ENCODE measurements around the gene CCDC82.

Gene CCDC82

GRCh38 chr11:96361778-96362177 is 27.9 kb downstream of the CCDC82 start:
- no peak for DNase-seq (ENCODE audit: low spot score)

- no peak for DNase-seq (ENCODE audit: low spot score)
These were observed 31.4 kb downstream of the CCDC82 start for GRCh38 chr11:96358321-96358720.

GRCh38 chr11:96357794-96358193 is 31.9 kb downstream of the CCDC82 start:
- DNase-seq (ENCODE audit: low spot score) = no peak

- no peak for DNase-seq (ENCODE audit: low spot score)
These were observed 32.9 kb downstream of the CCDC82 start for GRCh38 chr11:96356848-96357247.

GRCh38 chr11:96342961-96343711 is 46.6 kb downstream of the CCDC82 start, which contains the start of gene MAML2:
MAML2 (minus strand) TSS chr11:96343195; CDS start chr11:96341895, 1,300 bp downstream.
- DNase-seq (ENCODE audit: low spot score) = peak; percentile 93

GRCh38 chr11:96342014-96342960 is 47.4 kb downstream of the CCDC82 start:
- peak; percentile 29 for DNase-seq (ENCODE audit: low spot score)

GRCh38 chr11:96341211-96342013 is 48.3 kb downstream of the CCDC82 start:
- peak; percentile 64 for DNase-seq (ENCODE audit: low spot score)

- no peak for DNase-seq (ENCODE audit: low spot score)
These were observed 49.2 kb downstream of the CCDC82 start for GRCh38 chr11:96340555-96340885.

GRCh38 chr11:96339706-96340554 is 49.8 kb downstream of the CCDC82 start:
- no peak for DNase-seq (ENCODE audit: low spot score)

GRCh38 chr11:96338910-96339705 is 50.6 kb downstream of the CCDC82 start:
- DNase-seq (ENCODE audit: low spot score) = peak; percentile 66

- peak; percentile 24 for DNase-seq (ENCODE audit: low spot score)
These were observed 51.9 kb downstream of the CCDC82 start for GRCh38 chr11:96337541-96338431.

GRCh38 chr11:96335388-96335787 is 54.3 kb downstream of the CCDC82 start:
- DNase-seq (ENCODE audit: low spot score) = no peak

- no peak for DNase-seq (ENCODE audit: low spot score)
These were observed 55.5 kb downstream of the CCDC82 start for GRCh38 chr11:96334219-96334618.

- DNase-seq (ENCODE audit: low spot score) = no peak
These were observed 56.5 kb downstream of the CCDC82 start for GRCh38 chr11:96333191-96333719.

- DNase-seq (ENCODE audit: low spot score) = no peak
These were observed 57.5 kb downstream of the CCDC82 start for GRCh38 chr11:96332126-96332771.

GRCh38 chr11:96331699-96332116 is 58.0 kb downstream of the CCDC82 start:
- DNase-seq (ENCODE audit: low spot score) = no peak

- DNase-seq (ENCODE audit: low spot score) = no peak
These were observed 59.2 kb downstream of the CCDC82 start for GRCh38 chr11:96330511-96330859.

- DNase-seq (ENCODE audit: low spot score) = no peak
These were observed 59.7 kb downstream of the CCDC82 start for GRCh38 chr11:96329855-96330510.
